Measurements from ENCODE around the gene FAM193A.

The FAM193A gene

GRCh38 chr4:2515830-2516550, 20.5 kb upstream of the FAM193A start:
- no peak overlapping the region for H3K4me3 ChIP-seq (replicated peaks; ENCODE audit: insufficient read depth, low read length)
- TF ChIP-seq SPI1 (IDR thresholded peaks at IDR 0.05; ENCODE audit: borderline replicate concordance, low read depth) (no peak), CTCF (IDR thresholded peaks at IDR 0.05; ENCODE audit: insufficient read depth, low read length) (no peak)
- no peak for DNase-seq (ENCODE audit: low read depth in 1 of 2, low spot score in 1 of 2)
- H3K27ac ChIP-seq (replicated peaks) = no peak overlapping the region
- H3K27me3 ChIP-seq (ENCODE audit: insufficient read depth, poor library complexity, severe bottlenecking) = no peaks in the 10 kb centered on the region

DNA sequence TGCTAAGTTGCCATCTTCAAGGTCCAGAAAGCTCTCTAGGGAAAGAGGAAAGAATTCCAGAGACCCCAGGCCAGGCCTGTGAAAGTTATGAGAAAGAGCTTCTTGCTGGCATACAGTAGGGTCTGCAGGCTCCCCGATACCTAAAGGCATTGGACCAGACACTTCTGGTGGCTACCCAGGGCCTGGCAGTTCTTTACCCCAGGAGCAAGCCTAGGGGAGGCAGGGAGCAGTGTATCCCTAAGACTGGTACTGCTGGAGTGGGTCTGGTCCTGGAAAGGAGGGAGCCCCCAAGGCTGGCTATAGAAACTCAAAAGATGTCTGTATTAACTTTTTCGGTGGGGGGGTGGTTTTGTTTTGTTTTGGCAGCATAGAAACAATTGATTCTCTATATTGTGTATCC, 19.8 kb upstream of the FAM193A start:
- no peaks in the 10 kb centered on the region for H3K27me3 ChIP-seq (ENCODE audit: insufficient read depth, poor library complexity, severe bottlenecking)
- H3K4me3 ChIP-seq (replicated peaks; ENCODE audit: insufficient read depth, low read length) = no peak overlapping the region
- H3K27ac ChIP-seq (replicated peaks) = no peak overlapping the region
- DNase-seq (ENCODE audit: low read depth in 1 of 2, low spot score in 1 of 2) = no peak
- TF ChIP-seq GABPA (IDR thresholded peaks at IDR 0.05; ENCODE audit: low read depth) = no peak
- TF ChIP-seq REST (IDR thresholded peaks at IDR 0.05; ENCODE audit: insufficient replicate concordance, low read depth) = no peak
- TF ChIP-seq CTCF (IDR thresholded peaks at IDR 0.05; ENCODE audit: insufficient read depth, low read length) = no peak
- no peak for TF ChIP-seq POLR2AphosphoS5 (IDR thresholded peaks at IDR 0.05; ENCODE audit: low read depth)
- TF ChIP-seq SPI1 (IDR thresholded peaks at IDR 0.05; ENCODE audit: borderline replicate concordance, low read depth) = no peak

DNA sequence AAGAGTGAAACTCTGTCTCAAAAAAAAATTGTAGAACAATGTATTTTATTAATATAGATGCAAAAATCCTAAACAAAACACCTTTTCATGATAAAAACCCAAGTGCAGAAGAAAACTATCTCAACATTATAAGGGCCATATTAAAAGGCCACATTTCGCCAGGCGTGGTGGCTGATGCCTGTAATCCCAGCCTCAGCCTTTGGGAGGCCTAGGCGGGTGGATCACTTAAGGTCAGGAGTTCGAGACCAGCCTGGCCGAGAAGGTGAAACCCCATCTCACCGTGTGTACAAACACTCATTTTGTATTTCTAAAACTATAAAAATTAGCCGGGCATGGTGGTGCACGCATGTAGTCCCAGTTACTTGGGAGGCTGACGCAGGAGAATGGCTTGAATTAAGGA, 9.9 kb upstream of the FAM193A start:
- H3K27me3 ChIP-seq (ENCODE audit: insufficient read depth, poor library complexity, severe bottlenecking) = no peaks in the 10 kb centered on the region
- no peak for DNase-seq (ENCODE audit: low read depth in 1 of 2, low spot score in 1 of 2)
- H3K4me3 ChIP-seq (replicated peaks; ENCODE audit: insufficient read depth, low read length) = no peak overlapping the region
- H3K27ac ChIP-seq (replicated peaks) = no peak overlapping the region
- no peak for TF ChIP-seq SPI1 (IDR thresholded peaks at IDR 0.05; ENCODE audit: borderline replicate concordance, low read depth)
- no peak for TF ChIP-seq CTCF (IDR thresholded peaks at IDR 0.05; ENCODE audit: insufficient read depth, low read length)
- TF ChIP-seq REST (IDR thresholded peaks at IDR 0.05; ENCODE audit: insufficient replicate concordance, low read depth) = no peak

- TF ChIP-seq POLR2AphosphoS5 (IDR thresholded peaks at IDR 0.05; ENCODE audit: low read depth) = no peak
- Histone ChIP-seq H3K4me3 (replicated peaks; ENCODE audit: insufficient read depth, low read length) (peak overlapping the region; percentile 77), H3K27ac (replicated peaks) (peak overlapping the region; percentile 97), H3K27me3 (ENCODE audit: insufficient read depth, poor library complexity, severe bottlenecking) (no peaks in the 10 kb centered on the region)
- DNase-seq (ENCODE audit: low read depth in 1 of 2, low spot score in 1 of 2) = no peak
Measured at GRCh38 chr4:2534904-2535375, 1.5 kb upstream of the FAM193A start.
